GM12878 (cell line): ENCODE measurements around the gene LMX1B. TPM values are rescaled to one million over a fixed set of nuclear protein-coding genes. Genes with fewer than 3 reads are reported as not detected.

ENCODE experiments used
- ATAC-seq: fragments of 200-7000 bp; cut with Tn5 transposase; 3 replicates; pipeline ENCODE4 v1.9.1; 2020; ENCODE audit warnings: mild to moderate bottlenecking, moderate library complexity
- BruUV-seq: library from RNA; stranded (reverse); fragments of 400-500 nt; replicated peaks from 2 replicates; lab custom pipeline; 2021; lab: Mats Ljungman, UMichigan
- CTCF ChIA-PET: fragments of 300-600 bp; sonication (Branson Sonifier 250); formaldehyde crosslinking; extraction: SDS; loops from one replicate; lab custom pipeline; 2021; ENCODE audit warnings: inconsistent platforms; lab: Yijun Ruan, JAX
- POLR2A ChIA-PET: fragments of 350-600 bp; formaldehyde crosslinking; extraction: SDS; loops from one replicate; lab custom pipeline; 2021; ENCODE audit warnings: inconsistent platforms; lab: Charles Lee
- RAD21 ChIA-PET: fragments of 300-600 bp; sonication (Branson Sonifier 250); formaldehyde crosslinking; loops from one replicate; lab custom pipeline; 2023; ENCODE audit warnings: antibody characterized with exemption; ENCODE audit not compliant: unreplicated experiment; lab: Charles Lee
- SMC1A ChIA-PET: fragments of 300-600 bp; sonication (Branson Sonifier 250); formaldehyde crosslinking; loops from one replicate; lab custom pipeline; 2023; ENCODE audit not compliant: unreplicated experiment, uncharacterized antibody; lab: Charles Lee
- DNase-seq: peaks from one replicate; pipeline ENCODE4 v3.0.0-alpha.2; 2011; ENCODE audit warnings: low read depth, low spot score
- FAIRE-seq: peaks from 3 replicates; lab custom pipeline; 2011; peaks lifted over from hg19 to GRCh38; lab: Jason Lieb, UNC
- H2AFZ ChIP-seq: 2 replicates; pipeline ENCODE4 v1.6.0; 2011; ENCODE audit warnings: low read depth, low read length, control low read depth; ENCODE audit not compliant: control insufficient read depth
- H3K27ac ChIP-seq: 2 replicates; pipeline ENCODE4 v1.5.1; 2011; ENCODE audit warnings: control low read depth; ENCODE audit not compliant: control insufficient read depth, insufficient read depth
- H3K27me3 ChIP-seq, 2 experiments: replicated peaks in 1 of 2; 2 replicates each; pipeline versions ENCODE4 v1.6.0 to v1.6.1; 2011; ENCODE audit warnings: low read length in 1 of 2; ENCODE audit not compliant: control insufficient read depth in 2 of 2, insufficient read depth in 2 of 2
- H3K36me3 ChIP-seq, 2 experiments: 2 replicates each; pipeline ENCODE4 v1.5.1; 2011; ENCODE audit warnings: low read length in 1 of 2; ENCODE audit not compliant: control insufficient read depth in 2 of 2, insufficient read depth in 2 of 2
- H3K4me1 ChIP-seq: 2 replicates; pipeline ENCODE4 v1.6.1; 2011; ENCODE audit warnings: mild to moderate bottlenecking, low read length, moderate library complexity, mixed read lengths; ENCODE audit not compliant: control insufficient read depth, insufficient read depth
- H3K4me2 ChIP-seq: 2 replicates; pipeline ENCODE4 v1.6.0; 2011; ENCODE audit warnings: control low read depth; ENCODE audit not compliant: control insufficient read depth, insufficient read depth
- H3K4me3 ChIP-seq: fragments of 200-600 bp; sonication (generic); 2 replicates; pipeline ENCODE4 v1.5.1; 2016
- H3K79me2 ChIP-seq: 2 replicates; pipeline ENCODE4 v1.6.0; 2011; ENCODE audit warnings: low read length; ENCODE audit not compliant: control insufficient read depth, insufficient read depth
- H3K9ac ChIP-seq: 2 replicates; pipeline ENCODE4 v1.8.0; 2011; ENCODE audit warnings: low read length, control low read depth, mixed read lengths; ENCODE audit not compliant: control insufficient read depth, insufficient read depth
- H3K9me3 ChIP-seq: replicated peaks from 3 replicates; pipeline ENCODE4 v1.5.1; 2011; ENCODE audit warnings: mild to moderate bottlenecking, low read length; ENCODE audit not compliant: control insufficient read depth, insufficient read depth
- H4K20me1 ChIP-seq: 2 replicates; pipeline ENCODE4 v1.6.0; 2011; ENCODE audit not compliant: control insufficient read depth, insufficient read depth
- ATF3 ChIP-seq: IDR thresholded peaks from 2 replicates; pipeline ENCODE4 v1.6.1; 2011; ENCODE audit warnings: low read depth, mild to moderate bottlenecking, low read length, moderate library complexity, borderline replicate concordance; ENCODE audit errors: extremely low read depth
- ATF7 ChIP-seq: fragments of 450-650 bp; IDR thresholded peaks from 2 replicates; pipeline ENCODE4 v1.6.1; 2016; ENCODE audit warnings: low read depth, mild to moderate bottlenecking
- DPF2 ChIP-seq: fragments of 450-650 bp; IDR thresholded peaks from 2 replicates; pipeline ENCODE4 v1.6.1; 2017; ENCODE audit warnings: mild to moderate bottlenecking
- EED ChIP-seq: sonication (generic); IDR thresholded peaks from 2 replicates; pipeline ENCODE4 v1.6.1; 2016; ENCODE audit warnings: antibody characterized with exemption, low read depth
- EP300 ChIP-seq, 2 experiments: fragments of 150-350 bp in 1 of 2; IDR thresholded peaks; 2 replicates each; pipeline ENCODE4 v1.6.1; 2011 to 2012; ENCODE audit warnings: low read depth in 2 of 2, low read length in 2 of 2, borderline replicate concordance in 1 of 2, improper control_type of control experiment in 1 of 2, inconsistent platforms in 1 of 2; ENCODE audit not compliant: control insufficient read depth in 1 of 2
- NFYB ChIP-seq: IDR thresholded peaks from 2 replicates; pipeline ENCODE4 v1.6.1; 2011; ENCODE audit warnings: low read depth, mild to moderate bottlenecking, low read length, improper control_type of control experiment, moderate library complexity; ENCODE audit not compliant: insufficient read depth
- SIN3A ChIP-seq: IDR thresholded peaks from 2 replicates; pipeline ENCODE4 v1.6.1; 2012; ENCODE audit warnings: low read depth, low read length, improper control_type of control experiment
- SIX5 ChIP-seq: IDR thresholded peaks from 2 replicates; pipeline ENCODE4 v1.6.1; 2011; ENCODE audit warnings: mild to moderate bottlenecking, low read depth, low read length, moderate library complexity; ENCODE audit not compliant: severe bottlenecking
- SREBF2 ChIP-seq: IDR thresholded peaks from 2 replicates; pipeline ENCODE4 v1.6.1; 2012; ENCODE audit warnings: mild to moderate bottlenecking, low read length
- STAT3 ChIP-seq: IDR thresholded peaks from 2 replicates; pipeline ENCODE4 v1.6.1; 2011; ENCODE audit warnings: low read depth, low read length, improper control_type of control experiment
- USF1 ChIP-seq: IDR thresholded peaks from 2 replicates; pipeline ENCODE4 v1.6.1; 2011; ENCODE audit warnings: borderline replicate concordance, low read depth, mild to moderate bottlenecking, moderate library complexity, mixed read lengths, low read length; ENCODE audit not compliant: insufficient read depth; ENCODE audit errors: extremely low read length
- YY1 ChIP-seq: IDR thresholded peaks from 2 replicates; pipeline ENCODE4 v1.6.1; 2011; ENCODE audit warnings: low read depth, mild to moderate bottlenecking, low read length
- WGBS: methylation state at CpG from one replicate; pipeline ENCODE4 v1.1.6; 2016; ENCODE audit warnings: low lambda C conversion rate; ENCODE audit not compliant: insufficient replicate concordance, insufficient coverage; ENCODE audit errors: missing lambda C conversion rate; 5-methylcytosine and 5-hydroxymethylcytosine counted together
- in situ Hi-C: fragments of 300-500 bp; cut with MboI; formaldehyde crosslinking; loops from 9 replicates; pipeline ENCODE4 v1.14.3; 2018; ENCODE audit warnings: mixed read lengths
- intact Hi-C: fragments of 100-400 bp; cut with micrococcal nuclease; formaldehyde crosslinking; loops from one replicate; pipeline ENCODE4 v1.14.2; 2022; ENCODE audit not compliant: unreplicated experiment
- polyA plus RNA-seq, 11 experiments: library from polyadenylated mRNA; depleted of rRNA in 4 of 11; unstranded in 6 of 11; stranded (reverse) in 5 of 11; fragments of >200 nt; fragmentation: Nextera tagmentation in 4 of 11; fragmentation: Illumina TruSeq in 1 of 11; extraction: Ambion mirVana in 4 of 11; extraction: Trizol in 1 of 11; gene quantifications; 1 replicate in 1 of 11; 2 replicates in 10 of 11; pipeline versions ENCODE4 v1.2.1 to v1.2.3, GENCODE V29; 2011 to 2016; ENCODE audit warnings: inconsistent platforms in 2 of 11, missing spikeins in 2 of 11, low read depth in 1 of 11
- total RNA-seq, 4 experiments: library from RNA; depleted of rRNA in 3 of 4; stranded (reverse); fragments of >200 nt in 3 of 4; fragmentation: Illumina TruSeq in 1 of 4; extraction: Trizol in 1 of 4; gene quantifications; 2 replicates each; pipeline versions ENCODE4 v1.2.1 to v1.2.3, GENCODE V29; 2013 to 2021
- TF ChIP-seq, protein P1 (sequence below): fragments of 450-650 bp; IDR thresholded peaks from 2 replicates; pipeline ENCODE4 v1.6.1; 2016; ENCODE audit warnings: mild to moderate bottlenecking, moderate library complexity, borderline replicate concordance

Gene LMX1B
- total and polyA plus RNA-seq, 10 of the 15 experiments (the other 5 are each of a cell fraction or from before 2014, with no cell fraction given) = not detected

GRCh38 chr9:126609191-126609590 is 4.5 kb upstream of the LMX1B start:
- Histone ChIP-seq H3K4me2 (no peak overlapping the region), H3K79me2 (no peaks in the 10 kb centered on the region), H3K4me3 (no peak overlapping the region), H3K9me3 (no peaks in the 10 kb centered on the region), H3K4me1 (no peaks in the 10 kb centered on the region), H3K36me3 (no peaks in the 10 kb centered on the region), H4K20me1 (no peaks in the 10 kb centered on the region; the same call in 1 of the 2 replicates), H3K27ac (no peak overlapping the region), H2AFZ (no peak overlapping the region), H3K27me3 (peaks cover 2 to 14% of the 10 kb centered on the region in 2 experiments), H3K9ac (no peak overlapping the region)
- TF ChIP-seq SIX5 = no peak
- no peak for TF ChIP-seq EP300 (IDR thresholded peaks at IDR 0.05; ENCODE audit: borderline replicate concordance in 1 of 2, control insufficient read depth in 1 of 2, low read depth in 2 of 2, low read length in 2 of 2)
- no peak for TF ChIP-seq SIN3A
- TF ChIP-seq ATF3 = no peak
- TF ChIP-seq STAT3 = no peak
- no peak for TF ChIP-seq EED
- TF ChIP-seq DPF2 = no peak
- TF ChIP-seq ATF7 = no peak
- no peak for TF ChIP-seq YY1
- TF ChIP-seq NFYB = no peak
- TF ChIP-seq, protein P1, sequence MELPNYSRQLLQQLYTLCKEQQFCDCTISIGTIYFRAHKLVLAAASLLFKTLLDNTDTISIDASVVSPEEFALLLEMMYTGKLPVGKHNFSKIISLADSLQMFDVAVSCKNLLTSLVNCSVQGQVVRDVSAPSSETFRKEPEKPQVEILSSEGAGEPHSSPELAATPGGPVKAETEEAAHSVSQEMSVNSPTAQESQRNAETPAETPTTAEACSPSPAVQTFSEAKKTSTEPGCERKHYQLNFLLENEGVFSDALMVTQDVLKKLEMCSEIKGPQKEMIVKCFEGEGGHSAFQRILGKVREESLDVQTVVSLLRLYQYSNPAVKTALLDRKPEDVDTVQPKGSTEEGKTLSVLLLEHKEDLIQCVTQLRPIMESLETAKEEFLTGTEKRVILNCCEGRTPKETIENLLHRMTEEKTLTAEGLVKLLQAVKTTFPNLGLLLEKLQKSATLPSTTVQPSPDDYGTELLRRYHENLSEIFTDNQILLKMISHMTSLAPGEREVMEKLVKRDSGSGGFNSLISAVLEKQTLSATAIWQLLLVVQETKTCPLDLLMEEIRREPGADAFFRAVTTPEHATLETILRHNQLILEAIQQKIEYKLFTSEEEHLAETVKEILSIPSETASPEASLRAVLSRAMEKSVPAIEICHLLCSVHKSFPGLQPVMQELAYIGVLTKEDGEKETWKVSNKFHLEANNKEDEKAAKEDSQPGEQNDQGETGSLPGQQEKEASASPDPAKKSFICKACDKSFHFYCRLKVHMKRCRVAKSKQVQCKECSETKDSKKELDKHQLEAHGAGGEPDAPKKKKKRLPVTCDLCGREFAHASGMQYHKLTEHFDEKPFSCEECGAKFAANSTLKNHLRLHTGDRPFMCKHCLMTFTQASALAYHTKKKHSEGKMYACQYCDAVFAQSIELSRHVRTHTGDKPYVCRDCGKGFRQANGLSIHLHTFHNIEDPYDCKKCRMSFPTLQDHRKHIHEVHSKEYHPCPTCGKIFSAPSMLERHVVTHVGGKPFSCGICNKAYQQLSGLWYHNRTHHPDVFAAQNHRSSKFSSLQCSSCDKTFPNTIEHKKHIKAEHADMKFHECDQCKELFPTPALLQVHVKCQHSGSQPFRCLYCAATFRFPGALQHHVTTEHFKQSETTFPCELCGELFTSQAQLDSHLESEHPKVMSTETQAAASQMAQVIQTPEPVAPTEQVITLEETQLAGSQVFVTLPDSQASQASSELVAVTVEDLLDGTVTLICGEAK = no peak
- TF ChIP-seq SREBF2 = no peak
- no peak for TF ChIP-seq USF1
- ATAC-seq (no peak), FAIRE-seq (no peak), DNase-seq (no peak)
- ChIA-PET CTCF (interaction anchor here (2.1 kb wide), 1 partner anchor 173 kb away, joined by 5 read pairs; no protein-coding TSS in a partner anchor), POLR2A (no interaction called here), SMC1A (no interaction called here), RAD21 (no interaction called here)
- intact Hi-C loops = no loop called here
- BruUV-seq = no TSS peak
- 47% methylated on average over 6 of the region's 6 CpGs for WGBS
- in situ Hi-C loops = loop anchor here (5.0 kb wide), 1 partner anchor 173 kb away; no protein-coding TSS in a partner anchor
